ENCODE measurements around the gene SMAGP.
A peak's percentile ranks its signal among the peaks of the same experiment; 100 is the strongest.
"Not testable (repeated sequence)": the region's sequence is repeated elsewhere in the genome, so short reads cannot be mapped to it uniquely, and the experiment has no call there.

The SMAGP gene

GRCh38 chr12:51270067-51270950 lies at the start of gene SMAGP:
TSS of gene SMAGP (minus strand) at chr12:51270415. CDS start at chr12:51269278, 1,137 bp downstream.
- peak; percentile 45 to 46 for ATAC-seq

GRCh38 chr12:51318846-51319599 lies 48.8 kb upstream of the SMAGP start:
- peak; percentile 21 to 25 for ATAC-seq

GRCh38 chr12:51318057-51318806 lies 48.0 kb upstream of the SMAGP start:
- ATAC-seq, result peak in 1 of 2 donors; percentile 54

- ATAC-seq, result no peak
These were observed 41.2 kb upstream of the SMAGP start for GRCh38 chr12:51311389-51311788.

- ATAC-seq, result no peak
These were observed 37.7 kb upstream of the SMAGP start for GRCh38 chr12:51307655-51308593.

- ATAC-seq, result no peak
These were observed 36.3 kb upstream of the SMAGP start for GRCh38 chr12:51306507-51306906.

GRCh38 chr12:51300768-51301167 lies 30.6 kb upstream of the SMAGP start:
- not testable (repeated sequence) for ATAC-seq

GRCh38 chr12:51295651-51296050 lies 25.4 kb upstream of the SMAGP start:
- no peak for ATAC-seq

GRCh38 chr12:51294097-51294496 lies 23.9 kb upstream of the SMAGP start:
- not testable (repeated sequence) for ATAC-seq

- ATAC-seq, result peak; percentile 92 to 93
These were observed 23.5 kb upstream of the SMAGP start for GRCh38 chr12:51293696-51294095.

- ATAC-seq, result not testable (repeated sequence)
These were observed 21.6 kb upstream of the SMAGP start for GRCh38 chr12:51291603-51292513.

GRCh38 chr12:51285843-51286242 lies 15.6 kb upstream of the SMAGP start:
- no peak for ATAC-seq

- no peak for ATAC-seq
These were observed 11.1 kb upstream of the SMAGP start for GRCh38 chr12:51281202-51281924.

GRCh38 chr12:51275088-51275487 lies 4.9 kb upstream of the SMAGP start:
- peak in 1 of 2 donors; percentile 6 for ATAC-seq

GRCh38 chr12:51272810-51273209 lies 2.6 kb upstream of the SMAGP start:
- not testable (repeated sequence) for ATAC-seq

GRCh38 chr12:51270951-51271518 lies 820 bp upstream of the SMAGP start:
- ATAC-seq, result peak; percentile 36 to 57

GRCh38 chr12:51269174-51270066 lies 795 bp downstream of the SMAGP start:
- ATAC-seq, result peak; percentile 42 to 55

GRCh38 chr12:51265024-51265423 lies 5.2 kb downstream of the SMAGP start:
- ATAC-seq, result peak; percentile 89 to 92
